Ovary (tissue), 3 donors: ENCODE data around the gene LGR6.

ENCODE experiments used
- EP300 ChIP-seq: sonication (generic); formaldehyde crosslinking; IDR thresholded peaks from one replicate; pipeline ENCODE4 v1.6.1; 2017; ENCODE audit warnings: antibody characterized with exemption
- TF ChIP-seq, protein P1 (sequence below), 3 donors: fragments of 450-650 bp in 2 of 3; fragments of 200-600 bp in 1 of 3; IDR thresholded peaks; one replicate each; pipeline versions ENCODE4 v1.5.1 to v1.8.0; 2016 to 2022; ENCODE audit warnings: antibody characterized with exemption in 3 of 3, mild to moderate bottlenecking in 1 of 3
- donor health status: DM: no; HTN: no; CAD: no.

DNA sequence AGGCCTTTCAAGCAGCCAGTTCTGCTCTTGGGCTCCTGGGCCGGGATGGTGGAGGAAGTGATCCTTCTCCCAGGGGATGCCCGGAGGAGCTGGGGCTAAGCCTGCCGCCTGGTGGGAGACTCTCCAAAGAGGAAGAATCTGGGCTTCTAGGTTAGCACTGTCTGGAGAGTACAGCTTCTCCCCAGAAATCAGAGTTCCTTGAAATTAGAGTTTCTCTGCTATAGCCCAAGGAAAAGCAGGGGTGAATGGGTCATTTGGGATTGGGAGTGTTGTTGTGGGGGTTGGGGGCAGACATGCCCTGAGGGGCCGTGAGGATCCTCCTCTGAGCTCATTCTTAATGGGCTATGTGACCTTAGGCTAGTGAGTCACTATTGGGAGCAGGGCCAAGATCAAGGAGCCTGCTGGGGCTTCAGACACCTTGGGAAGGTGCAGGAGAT lies 6.5 kb downstream of the LGR6 start:
- TF ChIP-seq EP300 = no peak
- TF ChIP-seq, protein P1, sequence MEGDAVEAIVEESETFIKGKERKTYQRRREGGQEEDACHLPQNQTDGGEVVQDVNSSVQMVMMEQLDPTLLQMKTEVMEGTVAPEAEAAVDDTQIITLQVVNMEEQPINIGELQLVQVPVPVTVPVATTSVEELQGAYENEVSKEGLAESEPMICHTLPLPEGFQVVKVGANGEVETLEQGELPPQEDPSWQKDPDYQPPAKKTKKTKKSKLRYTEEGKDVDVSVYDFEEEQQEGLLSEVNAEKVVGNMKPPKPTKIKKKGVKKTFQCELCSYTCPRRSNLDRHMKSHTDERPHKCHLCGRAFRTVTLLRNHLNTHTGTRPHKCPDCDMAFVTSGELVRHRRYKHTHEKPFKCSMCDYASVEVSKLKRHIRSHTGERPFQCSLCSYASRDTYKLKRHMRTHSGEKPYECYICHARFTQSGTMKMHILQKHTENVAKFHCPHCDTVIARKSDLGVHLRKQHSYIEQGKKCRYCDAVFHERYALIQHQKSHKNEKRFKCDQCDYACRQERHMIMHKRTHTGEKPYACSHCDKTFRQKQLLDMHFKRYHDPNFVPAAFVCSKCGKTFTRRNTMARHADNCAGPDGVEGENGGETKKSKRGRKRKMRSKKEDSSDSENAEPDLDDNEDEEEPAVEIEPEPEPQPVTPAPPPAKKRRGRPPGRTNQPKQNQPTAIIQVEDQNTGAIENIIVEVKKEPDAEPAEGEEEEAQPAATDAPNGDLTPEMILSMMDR (IDR thresholded peaks at IDR 0.05) = no peak
